Right atrium auricular region (tissue), 2 donors: ENCODE measurements around the gene RAPGEF3. TPM values are rescaled to one million over a fixed set of nuclear protein-coding genes. Genes with fewer than 3 reads are reported as not detected.

Source experiments
- DNase-seq: peaks from one replicate; pipeline ENCODE4 v3.0.0-alpha.2; 2019; ENCODE audit warnings: low spot score
- H3K27ac ChIP-seq, 2 donors: fragments of 200-600 bp; sonication (generic); 1 replicate in 1 of 2; 2 replicates in 1 of 2; pipeline ENCODE4 v1.5.1; 2016 to 2019
- H3K27me3 ChIP-seq, 2 donors: fragments of 200-600 bp; sonication (generic); one replicate each; pipeline versions ENCODE4 v1.5.1 to v1.6.0; 2017 to 2019
- H3K36me3 ChIP-seq: fragments of 200-600 bp; sonication (generic); one replicate; pipeline ENCODE4 v1.5.1; 2016
- H3K4me1 ChIP-seq, 2 donors: fragments of 200-600 bp; sonication (generic); one replicate each; pipeline versions ENCODE4 v1.5.1 to v1.6.0; 2017 to 2019
- H3K4me3 ChIP-seq, 2 donors: fragments of 200-600 bp; sonication (generic); 1 replicate in 1 of 2; 2 replicates in 1 of 2; pipeline ENCODE4 v1.5.1; 2017 to 2019; ENCODE audit warnings: mild to moderate bottlenecking in 1 of 2, moderate library complexity in 1 of 2
- H3K9me3 ChIP-seq, 2 donors: fragments of 200-600 bp; sonication (generic); one replicate each; pipeline ENCODE4 v1.5.1; 2019
- total RNA-seq, 2 donors: library from RNA; depleted of rRNA; stranded (reverse); fragments of >200 nt; gene quantifications; one replicate each; pipeline ENCODE4 v1.1.0, GENCODE V29; 2016
- TF ChIP-seq, protein P1 (sequence below), 2 donors: fragments of 200-600 bp; sonication (generic); IDR thresholded peaks; one replicate each; pipeline ENCODE4 v1.5.1; 2019; ENCODE audit warnings: antibody characterized with exemption in 2 of 2

The RAPGEF3 gene
- total RNA-seq, 2 donors from 2014 or later, result 19.8 to 26.8 TPM

- TF ChIP-seq, protein P1, sequence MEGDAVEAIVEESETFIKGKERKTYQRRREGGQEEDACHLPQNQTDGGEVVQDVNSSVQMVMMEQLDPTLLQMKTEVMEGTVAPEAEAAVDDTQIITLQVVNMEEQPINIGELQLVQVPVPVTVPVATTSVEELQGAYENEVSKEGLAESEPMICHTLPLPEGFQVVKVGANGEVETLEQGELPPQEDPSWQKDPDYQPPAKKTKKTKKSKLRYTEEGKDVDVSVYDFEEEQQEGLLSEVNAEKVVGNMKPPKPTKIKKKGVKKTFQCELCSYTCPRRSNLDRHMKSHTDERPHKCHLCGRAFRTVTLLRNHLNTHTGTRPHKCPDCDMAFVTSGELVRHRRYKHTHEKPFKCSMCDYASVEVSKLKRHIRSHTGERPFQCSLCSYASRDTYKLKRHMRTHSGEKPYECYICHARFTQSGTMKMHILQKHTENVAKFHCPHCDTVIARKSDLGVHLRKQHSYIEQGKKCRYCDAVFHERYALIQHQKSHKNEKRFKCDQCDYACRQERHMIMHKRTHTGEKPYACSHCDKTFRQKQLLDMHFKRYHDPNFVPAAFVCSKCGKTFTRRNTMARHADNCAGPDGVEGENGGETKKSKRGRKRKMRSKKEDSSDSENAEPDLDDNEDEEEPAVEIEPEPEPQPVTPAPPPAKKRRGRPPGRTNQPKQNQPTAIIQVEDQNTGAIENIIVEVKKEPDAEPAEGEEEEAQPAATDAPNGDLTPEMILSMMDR (IDR thresholded peaks at IDR 0.05), result no peak
- DNase-seq, result no peak
These were observed 28.3 kb downstream of the RAPGEF3 start for GRCh38 chr12:47730341-47730744.

GRCh38 chr12:47729233-47729632 lies 29.4 kb downstream of the RAPGEF3 start:
- Histone ChIP-seq H3K27ac (peak overlapping the region; percentile 61 to 80), H3K27me3 (no peaks in the 10 kb centered on the region), H3K9me3 (no peaks in the 10 kb centered on the region), H3K4me3 (no peak overlapping the region), H3K36me3 (no peaks in the 10 kb centered on the region), H3K4me1 (peaks cover 0 to 34% of the 10 kb centered on the region in 2 donors)
- no peak for DNase-seq
- TF ChIP-seq, protein P1 (IDR thresholded peaks at IDR 0.05), result no peak

More at GRCh38 chr12:47730341-47730744, 28.3 kb downstream of the RAPGEF3 start:
- H3K36me3 ChIP-seq, result no peaks in the 10 kb centered on the region
- peaks cover 0 to 45% of the 10 kb centered on the region in 2 donors for H3K4me1 ChIP-seq
- peak overlapping the region; percentile 61 to 80 for H3K27ac ChIP-seq
- H3K4me3 ChIP-seq, result no peak overlapping the region
- H3K9me3 ChIP-seq, result no peaks in the 10 kb centered on the region
- no peaks in the 10 kb centered on the region for H3K27me3 ChIP-seq

DNA sequence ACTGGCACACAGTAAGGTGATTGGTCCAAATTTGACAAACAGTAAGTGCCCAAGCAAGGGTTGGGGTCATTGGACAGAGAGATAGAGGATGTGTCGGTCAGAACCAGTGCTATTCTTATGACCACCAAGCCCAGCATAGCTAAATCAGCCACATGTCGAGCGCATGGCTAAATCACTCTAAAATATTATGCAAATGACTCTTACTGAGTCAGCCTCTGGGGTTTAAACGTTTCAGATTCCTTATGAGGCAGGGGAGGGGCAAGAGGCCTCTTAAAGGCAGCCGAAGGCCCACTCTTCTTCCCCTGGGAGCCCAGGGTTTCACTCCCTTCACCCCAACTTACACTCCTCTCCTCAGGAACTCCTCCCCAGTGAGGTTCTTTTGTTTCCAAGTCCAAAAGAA lies 32.8 kb downstream of the RAPGEF3 start:
- no peaks in the 10 kb centered on the region for H3K36me3 ChIP-seq
- no peak for DNase-seq
- TF ChIP-seq, protein P1 (IDR thresholded peaks at IDR 0.05), result no peak
- H3K4me1 ChIP-seq, result peaks cover 0 to 32% of the 10 kb centered on the region in 2 donors
- peak overlapping the region in 1 of 2 donors; percentile 13 for H3K27ac ChIP-seq
- no peaks in the 10 kb centered on the region for H3K9me3 ChIP-seq
- H3K27me3 ChIP-seq, result no peaks in the 10 kb centered on the region
- H3K4me3 ChIP-seq, result no peak overlapping the region

DNA sequence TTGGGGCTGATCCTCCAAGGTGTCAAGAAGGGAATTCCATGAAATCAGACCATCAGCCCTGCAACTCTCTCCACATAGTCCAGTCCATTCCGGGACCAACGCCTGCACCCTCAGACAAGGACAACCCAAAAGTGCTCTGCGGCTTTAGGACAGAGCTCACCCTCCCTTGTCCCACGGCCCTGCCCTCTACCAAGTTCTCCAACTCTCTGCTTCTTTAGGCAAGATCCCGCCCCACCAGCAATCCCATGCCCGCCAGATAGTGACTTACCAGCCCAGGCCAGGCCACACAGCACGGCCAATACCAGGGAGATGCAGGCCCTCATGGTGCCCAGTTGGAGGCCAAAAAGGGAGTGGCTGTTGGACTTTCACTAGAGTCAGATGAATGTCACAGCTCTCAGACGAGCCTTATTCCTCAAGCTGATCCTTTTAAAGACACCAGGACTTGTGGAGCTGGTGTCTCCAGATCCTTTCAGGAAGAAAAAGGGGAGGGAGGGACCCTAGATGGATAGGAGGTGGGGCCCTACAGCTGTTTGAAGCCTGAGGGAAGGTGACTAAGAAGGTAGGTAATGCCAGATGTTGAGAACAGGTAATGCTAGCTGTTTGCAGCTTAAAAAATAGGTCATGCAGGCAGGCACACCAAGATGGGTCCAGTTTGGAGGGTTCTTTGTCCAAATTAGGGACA lies 33.4 kb downstream of the RAPGEF3 start, which contains the start of gene ENDOU:
TSS of gene ENDOU (minus strand) at position 400 of the 682 bp plus-strand sequence. CDS start at position 323, 77 bp downstream.
- DNase-seq, result no peak
- H3K36me3 ChIP-seq, result no peaks in the 10 kb centered on the region
- H3K9me3 ChIP-seq, result no peaks in the 10 kb centered on the region
- TF ChIP-seq, protein P1 (IDR thresholded peaks at IDR 0.05), result no peak
- peaks cover 0 to 26% of the 10 kb centered on the region in 2 donors for H3K4me1 ChIP-seq
- peak within 1 kb of the TSS in 1 of 2 donors; percentile 13 for H3K27ac ChIP-seq
- no peaks in the 10 kb centered on the region for H3K27me3 ChIP-seq
- H3K4me3 ChIP-seq, result no peak within 1 kb of the TSS

DNA sequence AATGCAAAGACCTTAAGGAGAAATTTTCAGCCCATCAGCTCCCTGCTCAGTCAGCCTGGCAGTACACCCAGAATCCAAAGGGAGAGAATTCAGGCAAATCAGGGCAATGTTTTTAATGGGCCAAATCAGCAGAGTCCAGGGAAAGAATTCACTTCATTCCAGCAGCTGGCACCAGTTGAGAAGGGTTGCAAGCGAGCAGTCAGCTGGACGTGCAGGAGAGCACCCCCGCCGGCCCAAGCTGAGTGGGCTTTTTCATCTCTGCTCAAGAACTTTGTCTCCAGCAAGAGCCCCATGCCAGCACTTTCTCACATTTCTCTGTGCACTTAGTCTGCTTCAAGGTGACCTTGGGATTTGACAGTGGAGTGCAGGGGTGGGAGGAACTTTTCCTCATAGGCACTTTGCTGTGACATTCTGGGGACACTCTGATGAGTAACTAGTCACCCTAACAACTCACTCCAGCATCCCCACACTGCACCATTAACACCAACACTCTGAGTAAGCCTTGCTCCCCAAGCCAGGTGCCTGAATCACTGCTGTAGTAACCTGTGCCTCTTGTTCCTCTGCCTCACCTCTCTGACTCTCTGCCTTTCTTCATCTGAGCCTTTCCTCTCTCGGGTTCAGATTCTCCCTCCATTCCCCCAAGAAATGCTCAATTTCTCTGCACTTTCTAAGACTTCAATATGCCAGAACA lies 35.6 kb downstream of the RAPGEF3 start:
- Histone ChIP-seq H3K27ac (no peak overlapping the region), H3K36me3 (no peaks in the 10 kb centered on the region), H3K27me3 (no peaks in the 10 kb centered on the region), H3K4me1 (peaks cover 0 to 18% of the 10 kb centered on the region in 2 donors), H3K4me3 (no peak overlapping the region), H3K9me3 (no peaks in the 10 kb centered on the region)
- DNase-seq, result no peak
- TF ChIP-seq, protein P1 (IDR thresholded peaks at IDR 0.05), result no peak
